ENCODE measurements around the gene ATF2.

The ATF2 gene

DNA sequence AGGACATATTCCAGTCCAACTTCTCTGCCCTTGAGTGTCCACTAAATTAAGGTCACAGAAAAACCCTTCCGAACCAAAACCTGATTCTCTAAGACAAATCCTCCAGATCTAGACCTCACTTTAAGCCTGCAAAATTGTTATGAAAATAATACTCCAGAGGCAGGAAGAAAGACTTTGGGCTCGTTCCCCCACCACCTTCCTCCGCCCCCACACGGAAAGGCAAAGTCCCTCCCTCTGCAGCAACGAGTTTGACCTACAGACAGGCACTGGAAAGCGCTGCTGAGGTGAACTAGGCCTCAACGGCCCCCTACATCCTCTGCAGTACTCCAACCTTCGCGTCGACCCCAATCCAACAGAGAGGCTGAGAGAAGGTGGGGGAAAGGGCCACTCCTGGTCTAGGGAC, 12.7 kb upstream of the ATF2 start:
- H3K4me3 ChIP-seq (ENCODE audit: low read depth, low read length), result peak overlapping the region; percentile 98
- TF ChIP-seq, protein P1, sequence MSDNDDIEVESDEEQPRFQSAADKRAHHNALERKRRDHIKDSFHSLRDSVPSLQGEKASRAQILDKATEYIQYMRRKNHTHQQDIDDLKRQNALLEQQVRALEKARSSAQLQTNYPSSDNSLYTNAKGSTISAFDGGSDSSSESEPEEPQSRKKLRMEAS (IDR thresholded peaks at IDR 0.05; ENCODE audit: low read depth, low read length), result no peak
- TF ChIP-seq POLR2A (IDR thresholded peaks at IDR 0.05; ENCODE audit: extremely low read depth, insufficient read length) (peak; percentile 57), MYC (IDR thresholded peaks at IDR 0.05; ENCODE audit: low read depth, low read length) (no peak)
- TF ChIP-seq, protein P2, sequence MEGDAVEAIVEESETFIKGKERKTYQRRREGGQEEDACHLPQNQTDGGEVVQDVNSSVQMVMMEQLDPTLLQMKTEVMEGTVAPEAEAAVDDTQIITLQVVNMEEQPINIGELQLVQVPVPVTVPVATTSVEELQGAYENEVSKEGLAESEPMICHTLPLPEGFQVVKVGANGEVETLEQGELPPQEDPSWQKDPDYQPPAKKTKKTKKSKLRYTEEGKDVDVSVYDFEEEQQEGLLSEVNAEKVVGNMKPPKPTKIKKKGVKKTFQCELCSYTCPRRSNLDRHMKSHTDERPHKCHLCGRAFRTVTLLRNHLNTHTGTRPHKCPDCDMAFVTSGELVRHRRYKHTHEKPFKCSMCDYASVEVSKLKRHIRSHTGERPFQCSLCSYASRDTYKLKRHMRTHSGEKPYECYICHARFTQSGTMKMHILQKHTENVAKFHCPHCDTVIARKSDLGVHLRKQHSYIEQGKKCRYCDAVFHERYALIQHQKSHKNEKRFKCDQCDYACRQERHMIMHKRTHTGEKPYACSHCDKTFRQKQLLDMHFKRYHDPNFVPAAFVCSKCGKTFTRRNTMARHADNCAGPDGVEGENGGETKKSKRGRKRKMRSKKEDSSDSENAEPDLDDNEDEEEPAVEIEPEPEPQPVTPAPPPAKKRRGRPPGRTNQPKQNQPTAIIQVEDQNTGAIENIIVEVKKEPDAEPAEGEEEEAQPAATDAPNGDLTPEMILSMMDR (IDR thresholded peaks at IDR 0.05; ENCODE audit: low read depth, low read length), result no peak
- DNase-seq (ENCODE audit: low read depth), result peak; percentile 83

DNA sequence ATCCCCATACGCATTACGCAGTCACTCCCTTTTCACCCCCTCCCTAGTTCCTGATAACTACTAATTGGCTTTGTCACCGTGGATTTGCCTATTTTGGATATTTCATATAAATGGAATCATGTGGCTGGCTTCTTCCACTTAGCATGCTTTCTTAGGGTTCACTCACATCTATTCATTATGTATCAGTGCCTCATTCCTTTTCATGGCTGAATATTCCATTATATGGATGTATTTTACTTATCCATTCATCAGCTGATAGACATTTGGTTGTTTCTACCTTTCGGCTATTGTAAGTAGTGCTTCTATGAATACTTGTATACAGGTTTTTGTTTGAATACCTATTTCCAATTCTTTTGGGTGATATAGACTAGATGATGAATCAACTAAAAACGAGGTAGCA, 8.6 kb upstream of the ATF2 start:
- TF ChIP-seq, protein P2 (IDR thresholded peaks at IDR 0.05; ENCODE audit: low read depth, low read length), result no peak
- no peak overlapping the region for H3K4me3 ChIP-seq (ENCODE audit: low read depth, low read length)
- DNase-seq (ENCODE audit: low read depth), result no peak

DNA sequence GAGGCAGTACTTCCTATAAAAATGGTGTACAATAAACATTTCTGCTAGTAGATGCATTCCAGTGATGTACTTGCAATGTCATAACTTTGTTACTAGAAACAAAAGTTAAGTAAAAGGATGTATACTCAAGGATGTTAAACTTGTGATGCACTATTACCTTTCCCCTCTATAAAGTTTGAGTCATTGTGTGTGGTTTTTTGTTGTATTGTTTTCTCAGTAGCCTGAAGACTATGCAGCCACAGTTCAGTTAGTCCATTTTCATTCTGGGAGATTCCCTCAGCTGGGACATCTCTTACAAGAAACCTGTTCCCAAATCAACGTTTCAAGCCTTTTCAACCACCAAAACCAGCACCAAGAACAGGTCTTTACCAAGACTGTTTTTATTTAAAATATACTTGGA, 7.9 kb upstream of the ATF2 start:
- H3K4me3 ChIP-seq (ENCODE audit: low read depth, low read length), result no peak overlapping the region
- no peak for DNase-seq (ENCODE audit: low read depth)
- TF ChIP-seq, protein P1 (IDR thresholded peaks at IDR 0.05; ENCODE audit: low read depth, low read length), result no peak
- TF ChIP-seq MYC (IDR thresholded peaks at IDR 0.05; ENCODE audit: low read depth, low read length) (no peak), POLR2A (IDR thresholded peaks at IDR 0.05; ENCODE audit: extremely low read depth, insufficient read length) (no peak)
- TF ChIP-seq, protein P2 (IDR thresholded peaks at IDR 0.05; ENCODE audit: low read depth, low read length), result no peak

DNA sequence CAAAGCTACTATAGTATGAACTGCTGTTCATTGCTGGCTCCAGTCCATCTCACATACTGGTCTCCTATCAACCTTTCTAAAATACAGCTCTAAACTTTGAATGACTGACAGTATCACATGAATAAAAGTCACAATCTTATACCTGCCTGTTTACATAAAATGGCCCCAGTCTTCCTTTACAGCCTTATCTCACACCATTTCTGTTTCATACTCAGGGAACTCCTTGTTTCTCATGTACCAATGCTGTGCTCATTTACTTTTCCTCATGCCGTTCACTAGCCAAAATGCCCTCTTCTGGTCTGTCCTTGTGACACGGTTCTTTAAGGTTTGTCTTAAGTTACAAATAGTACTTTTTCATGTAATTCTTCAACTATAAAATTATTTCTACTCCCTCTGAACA, 7.3 kb upstream of the ATF2 start:
- TF ChIP-seq MYC (IDR thresholded peaks at IDR 0.05; ENCODE audit: low read depth, low read length) (no peak), POLR2A (IDR thresholded peaks at IDR 0.05; ENCODE audit: extremely low read depth, insufficient read length) (no peak)
- TF ChIP-seq, protein P1 (IDR thresholded peaks at IDR 0.05; ENCODE audit: low read depth, low read length), result no peak
- TF ChIP-seq, protein P2 (IDR thresholded peaks at IDR 0.05; ENCODE audit: low read depth, low read length), result no peak
- H3K4me3 ChIP-seq (ENCODE audit: low read depth, low read length), result no peak overlapping the region
- DNase-seq (ENCODE audit: low read depth), result no peak

DNA sequence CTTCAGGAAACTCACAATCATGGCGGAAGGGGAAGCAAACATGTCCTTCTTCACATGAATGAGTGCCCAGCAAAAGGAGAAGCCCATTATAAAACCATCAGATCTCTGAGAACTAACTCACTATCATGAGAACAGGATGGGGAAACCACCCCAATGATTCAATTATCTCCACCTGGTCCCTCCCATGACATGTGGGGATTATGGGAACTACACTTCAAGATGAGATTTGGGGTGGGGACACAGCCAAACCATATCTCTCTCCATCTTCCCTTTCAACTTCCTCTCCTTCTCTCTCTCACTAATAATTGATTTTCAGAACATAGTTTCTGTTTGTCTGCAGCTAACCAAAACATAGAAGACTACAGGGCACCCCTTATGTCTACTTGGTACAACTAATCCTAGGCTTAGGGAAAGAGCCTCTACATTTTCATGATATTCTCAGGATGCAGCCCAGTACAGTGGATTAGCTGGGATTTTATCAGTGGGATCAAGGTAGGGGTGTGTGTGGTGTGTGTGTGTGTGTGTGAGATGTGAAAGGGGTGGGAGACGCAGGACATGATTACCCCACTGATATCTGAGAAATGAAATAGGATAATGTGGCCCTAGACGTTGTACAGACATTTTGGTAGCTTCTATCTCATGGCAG, 2.8 kb upstream of the ATF2 start:
- TF ChIP-seq, protein P1 (IDR thresholded peaks at IDR 0.05; ENCODE audit: low read depth, low read length), result no peak
- TF ChIP-seq MYC (IDR thresholded peaks at IDR 0.05; ENCODE audit: low read depth, low read length), result no peak
- TF ChIP-seq POLR2A (IDR thresholded peaks at IDR 0.05; ENCODE audit: extremely low read depth, insufficient read length), result no peak
- TF ChIP-seq, protein P2 (IDR thresholded peaks at IDR 0.05; ENCODE audit: low read depth, low read length), result no peak
- DNase-seq (ENCODE audit: low read depth), result peak; percentile 30
- H3K4me3 ChIP-seq (ENCODE audit: low read depth, low read length), result no peak overlapping the region

DNA sequence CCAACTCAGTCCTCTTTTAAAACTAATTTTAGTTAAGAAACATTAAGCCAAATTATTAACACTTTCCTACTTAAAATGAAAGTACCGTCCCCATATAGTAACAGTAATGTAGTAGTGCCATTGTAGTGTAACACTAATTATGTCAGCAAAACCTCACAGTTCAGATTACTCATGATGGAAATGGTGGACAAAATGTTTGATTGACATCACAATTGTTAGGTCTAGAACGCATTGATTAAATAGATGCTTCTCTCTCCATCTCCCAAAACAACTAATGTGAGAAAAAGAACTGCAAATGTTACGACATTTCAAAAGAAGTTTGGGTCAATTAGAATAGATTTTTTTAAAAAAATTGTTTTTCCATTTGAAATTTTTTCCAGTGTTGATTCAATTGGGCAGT, 1.2 kb upstream of the ATF2 start:
- DNase-seq (ENCODE audit: low read depth), result no peak
- TF ChIP-seq, protein P1 (IDR thresholded peaks at IDR 0.05; ENCODE audit: low read depth, low read length), result no peak
- peak overlapping the region; percentile 85 for H3K4me3 ChIP-seq (ENCODE audit: low read depth, low read length)

Measured in NB4 (cell line).